Activated T-cell treated with anti-CD3 and anti-CD28 coated beads, Interleukin-2, amount 50 U/mL, for 1 hour (primary cell): ENCODE results near the gene CTH.
"Not testable (repeated sequence)": the region's sequence is repeated elsewhere in the genome, so short reads cannot be mapped to it uniquely, and the experiment has no call there.

Experiments
- DNase-seq: peaks from one replicate; pipeline ENCODE4 v3.0.0-alpha.2; 2020

The CTH gene

GRCh38 chr1:70411360-70411844, 334 bp downstream of the CTH start:
- DNase-seq, result no peak

- no peak for DNase-seq
These were observed 4.8 kb downstream of the CTH start for GRCh38 chr1:70415882-70416281.

DNA sequence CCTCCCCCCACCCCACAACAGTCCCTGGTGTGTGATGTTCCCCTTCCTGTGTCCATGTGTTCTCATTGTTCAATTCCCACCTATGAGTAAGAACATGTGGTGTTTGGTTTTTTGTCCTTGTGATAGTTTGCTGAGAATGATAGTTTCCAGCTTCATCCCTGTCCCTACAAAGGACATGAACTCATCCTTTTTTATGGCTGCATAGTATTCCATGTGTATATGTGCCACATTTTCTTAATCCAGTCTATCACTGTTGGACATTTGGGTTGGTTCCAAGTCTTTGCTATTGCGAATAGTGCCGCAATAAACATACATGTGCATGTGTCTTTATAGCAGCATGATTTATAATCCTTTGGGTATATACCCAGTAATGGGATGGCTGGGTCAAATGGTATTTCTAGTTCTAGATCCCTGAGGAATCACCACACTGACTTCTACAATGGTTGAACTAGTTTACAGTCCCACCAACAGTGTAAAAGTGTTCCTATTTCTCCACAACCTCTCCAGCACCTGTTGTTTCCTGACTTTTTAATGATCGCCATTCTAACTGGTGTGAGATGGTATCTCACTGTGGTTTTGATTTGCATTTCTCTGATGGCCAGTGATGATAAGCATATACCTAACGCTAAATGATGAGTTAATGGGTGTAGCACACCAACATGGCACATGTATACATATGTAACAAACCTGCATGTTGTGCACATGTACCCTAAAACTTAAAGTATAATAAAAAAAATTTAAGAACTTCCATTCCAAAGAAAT, 8.1 kb downstream of the CTH start:
- DNase-seq, result not testable (repeated sequence)

- no peak for DNase-seq
These were observed 9.3 kb downstream of the CTH start for GRCh38 chr1:70420320-70420719.

GRCh38 chr1:70426154-70427131, 15.4 kb downstream of the CTH start:
- DNase-seq, result no peak

- no peak for DNase-seq
These were observed 16.9 kb downstream of the CTH start for GRCh38 chr1:70427976-70428375.

DNA sequence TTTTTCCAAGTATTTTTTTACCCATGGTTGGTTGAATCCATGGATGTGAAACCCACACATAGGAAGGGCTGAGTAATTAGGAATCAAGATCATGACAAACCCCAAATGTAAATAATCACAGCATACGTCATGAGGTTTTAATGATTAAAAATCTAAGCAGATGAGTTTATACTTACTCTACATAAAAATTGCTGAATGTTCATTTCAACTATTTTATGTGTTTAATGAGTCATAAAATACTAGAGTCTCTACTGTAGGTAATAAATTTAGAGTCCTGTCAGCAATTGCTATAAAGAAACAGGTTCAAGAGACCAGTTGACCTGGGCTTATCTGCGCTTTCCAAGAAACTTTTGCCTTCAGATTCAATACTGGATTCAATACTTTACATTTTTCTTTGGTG, 18.2 kb downstream of the CTH start:
- DNase-seq, result no peak

DNA sequence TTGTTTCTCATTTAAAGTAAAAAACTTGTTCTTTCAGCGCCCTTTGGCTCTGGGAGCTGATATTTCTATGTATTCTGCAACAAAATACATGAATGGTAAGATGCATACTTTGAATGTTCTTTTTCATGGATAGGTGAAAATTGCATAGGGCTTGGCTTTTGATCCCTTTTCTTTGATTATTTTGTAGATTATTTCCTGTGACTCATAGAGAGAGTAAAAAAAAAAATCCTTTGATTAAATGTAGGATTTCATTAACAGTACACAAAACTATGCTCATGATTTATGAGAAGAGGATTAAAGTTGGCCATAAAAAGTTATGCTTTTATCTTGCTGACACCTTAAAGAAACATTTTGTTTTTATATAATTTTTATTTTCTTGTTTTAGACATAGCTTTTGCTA, 18.7 kb downstream of the CTH start:
- no peak for DNase-seq

DNA sequence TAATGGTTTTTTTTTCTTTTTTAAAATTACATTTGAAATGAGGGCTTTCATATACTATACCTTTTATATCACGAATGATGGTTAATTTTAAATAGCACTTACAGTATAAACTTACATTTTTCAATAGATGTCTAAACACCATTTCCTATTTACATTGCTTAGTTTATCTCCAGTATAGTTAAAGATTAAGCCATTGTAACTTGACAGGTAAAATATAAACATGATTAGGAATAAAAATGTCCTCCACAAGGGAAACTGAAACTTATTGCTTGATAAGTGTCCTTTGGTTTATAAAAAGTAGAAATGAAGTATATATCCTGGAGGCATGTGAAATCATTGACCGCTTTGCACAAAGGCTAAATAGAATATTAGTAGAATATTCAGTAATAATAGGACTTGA, 20.2 kb downstream of the CTH start:
- no peak for DNase-seq

GRCh38 chr1:70431874-70432273, 20.8 kb downstream of the CTH start:
- no peak for DNase-seq

- no peak for DNase-seq
These were observed 23.3 kb downstream of the CTH start for GRCh38 chr1:70434253-70434859.

- no peak for DNase-seq
These were observed 25.7 kb downstream of the CTH start for GRCh38 chr1:70436622-70437251.

DNA sequence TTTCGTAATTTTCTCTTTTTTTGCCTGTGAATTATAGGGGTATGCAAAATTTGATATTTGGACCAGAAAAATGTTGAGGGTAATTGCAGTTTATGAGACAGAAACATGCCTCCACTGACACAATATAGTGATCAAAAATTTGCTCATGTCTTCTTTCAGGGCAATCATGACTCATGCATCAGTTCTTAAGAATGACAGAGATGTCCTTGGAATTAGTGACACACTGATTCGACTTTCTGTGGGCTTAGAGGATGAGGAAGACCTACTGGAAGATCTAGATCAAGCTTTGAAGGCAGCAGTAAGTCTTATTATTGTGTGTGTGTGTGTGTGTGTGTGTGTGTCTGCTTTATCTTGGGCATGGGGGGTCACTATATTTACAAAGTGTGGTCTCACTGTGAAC, 27.5 kb downstream of the CTH start:
- DNase-seq, result no peak

DNA sequence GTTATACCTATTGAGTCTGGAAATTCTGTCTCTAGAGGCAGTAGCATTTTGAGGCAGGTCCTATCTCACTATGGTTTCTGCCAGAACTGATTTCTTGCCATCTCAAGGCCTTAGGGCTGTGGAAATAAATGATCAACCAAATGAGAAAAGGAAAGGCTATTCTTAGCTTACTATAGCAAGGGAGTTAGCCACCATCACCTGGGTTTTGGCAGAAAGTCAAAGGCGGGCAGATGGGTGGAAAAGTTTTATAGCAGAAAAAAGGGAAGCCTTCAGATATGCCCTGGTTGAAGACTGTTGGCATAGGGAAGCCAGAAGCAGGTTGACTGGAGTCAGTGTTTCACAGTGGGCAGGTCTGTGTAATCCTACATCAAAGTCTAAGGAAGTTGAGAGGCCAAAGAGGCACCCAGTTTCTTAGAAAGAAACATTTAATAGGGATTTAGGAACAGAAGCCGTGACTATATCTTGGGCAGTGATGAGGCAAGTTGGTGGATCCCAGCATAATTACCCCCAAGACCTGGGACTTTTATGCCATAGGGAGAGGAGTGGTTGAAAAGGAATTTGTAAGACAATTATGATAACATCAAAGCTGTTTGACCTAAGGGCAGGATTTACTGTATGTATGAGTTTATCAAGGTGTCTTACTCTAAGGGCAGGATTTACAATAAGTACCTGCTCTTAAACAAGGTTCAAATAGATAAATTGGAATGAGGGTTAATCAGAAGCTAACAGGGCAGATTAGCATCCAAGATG, 29.7 kb downstream of the CTH start:
- no peak for DNase-seq

- DNase-seq, result no peak
These were observed 30.4 kb downstream of the CTH start for GRCh38 chr1:70441392-70442035.

GRCh38 chr1:70442490-70442889, 31.4 kb downstream of the CTH start:
- no peak for DNase-seq

- DNase-seq, result no peak
These were observed 32.7 kb downstream of the CTH start for GRCh38 chr1:70443739-70444138.

GRCh38 chr1:70449049-70449448, 38.0 kb downstream of the CTH start:
- no peak for DNase-seq

DNA sequence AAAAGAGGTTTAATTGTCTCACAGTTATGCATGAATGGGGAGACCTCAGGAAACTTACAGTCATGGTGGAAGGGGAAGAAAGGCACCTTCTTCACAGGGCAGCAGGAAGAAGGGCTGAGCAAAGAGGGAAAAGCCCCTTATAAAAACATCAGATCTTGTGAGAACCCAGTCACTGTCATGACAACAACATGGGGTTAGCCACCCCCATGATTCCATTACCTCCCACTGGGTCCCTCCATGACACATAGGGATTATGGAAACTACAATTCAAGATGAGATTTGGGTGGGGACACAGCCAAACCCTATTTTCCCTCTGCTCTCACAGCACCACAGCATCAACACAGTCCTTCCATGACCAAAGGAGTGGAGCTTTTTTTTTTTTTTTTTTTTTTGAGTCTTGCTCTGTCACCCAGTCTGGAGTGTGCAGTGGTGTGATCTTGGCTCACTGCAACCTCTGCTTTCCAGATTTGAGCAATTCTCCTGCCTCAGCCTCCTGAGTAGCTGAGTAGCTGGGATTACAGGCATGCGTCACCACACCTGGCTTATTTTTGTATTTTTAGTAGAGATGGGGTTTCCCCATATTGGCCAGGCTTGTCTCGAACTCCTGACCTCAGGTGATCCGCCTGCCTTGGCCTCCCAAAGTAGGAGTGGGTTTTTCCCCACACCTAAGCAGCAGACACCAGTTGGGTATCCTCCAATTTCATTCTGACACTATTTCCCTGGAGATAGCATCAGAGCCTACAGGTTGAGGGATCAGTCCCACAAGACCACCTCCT, 41.3 kb downstream of the CTH start:
- DNase-seq, result not testable (repeated sequence)

GRCh38 chr1:70455291-70455690, 44.2 kb downstream of the CTH start:
- no peak for DNase-seq

GRCh38 chr1:70458131-70458530, 47.1 kb downstream of the CTH start:
- DNase-seq, result no peak
